ENCODE results near the gene OTX1. TPM values are rescaled to one million over a fixed set of nuclear protein-coding genes. Genes with fewer than 3 reads are reported as not detected.

The OTX1 gene
- polyA plus RNA-seq, 1 donor from 2014 or later: not detected

GRCh38 chr2:63066265-63066664 is 15.6 kb downstream of the OTX1 start:
- Histone ChIP-seq H3K9me3 (ENCODE audit: low read length) (no peaks in the 10 kb centered on the region), H3K27ac (ENCODE audit: low read length) (no peak overlapping the region), H3K27me3 (ENCODE audit: insufficient read depth, low read depth, low read length) (peaks cover 8% of the 10 kb centered on the region), H3K4me2 (ENCODE audit: low read length) (no peak overlapping the region), H3F3A (ENCODE audit: insufficient read depth, low read length, poor library complexity, severe bottlenecking) (no peaks in the 10 kb centered on the region), H3K36me3 (ENCODE audit: insufficient read depth, low read length) (no peaks in the 10 kb centered on the region), H3K4me3 (ENCODE audit: low read length) (no peak overlapping the region), H3K9ac (ENCODE audit: low read length) (no peak overlapping the region), H2AFZ (ENCODE audit: low read depth, low read length) (no peak overlapping the region), H3K9me2 (ENCODE audit: insufficient read depth, low read length) (no peaks in the 10 kb centered on the region), H4K20me1 (ENCODE audit: insufficient read depth) (no peaks in the 10 kb centered on the region), H3K79me2 (replicated peaks; ENCODE audit: insufficient read depth, low read length) (no peaks in the 10 kb centered on the region)
- TF ChIP-seq RAD21 (conservative IDR thresholded peaks at IDR 0.05) (no peak), REST (IDR thresholded peaks at IDR 0.05; ENCODE audit: borderline replicate concordance) (no peak), TAF1 (IDR thresholded peaks at IDR 0.05; ENCODE audit: low read depth) (no peak), SMC3 (conservative IDR thresholded peaks at IDR 0.05; ENCODE audit: poor library complexity) (no peak), EZH2 (IDR thresholded peaks at IDR 0.05; ENCODE audit: borderline replicate concordance, insufficient read depth, low read length, poor library complexity, severe bottlenecking) (no peak), POLR2AphosphoS5 (IDR thresholded peaks at IDR 0.05) (no peak), MXI1 (conservative IDR thresholded peaks at IDR 0.05; ENCODE audit: poor library complexity, severe bottlenecking) (no peak)

GRCh38 chr2:63066838-63067237 is 16.2 kb downstream of the OTX1 start:
- Histone ChIP-seq H3K79me2 (replicated peaks; ENCODE audit: insufficient read depth, low read length) (no peaks in the 10 kb centered on the region), H3K27me3 (ENCODE audit: insufficient read depth, low read depth, low read length) (peaks cover 2% of the 10 kb centered on the region), H3K4me2 (ENCODE audit: low read length) (no peak overlapping the region), H3K9ac (ENCODE audit: low read length) (no peak overlapping the region), H3K9me2 (ENCODE audit: insufficient read depth, low read length) (no peaks in the 10 kb centered on the region), H4K20me1 (ENCODE audit: insufficient read depth) (no peaks in the 10 kb centered on the region), H3K9me3 (ENCODE audit: low read length) (no peaks in the 10 kb centered on the region), H2AFZ (ENCODE audit: low read depth, low read length) (no peak overlapping the region), H3K27ac (ENCODE audit: low read length) (no peak overlapping the region), H3K4me3 (ENCODE audit: low read length) (no peak overlapping the region), H3F3A (ENCODE audit: insufficient read depth, low read length, poor library complexity, severe bottlenecking) (no peaks in the 10 kb centered on the region), H3K36me3 (ENCODE audit: insufficient read depth, low read length) (no peaks in the 10 kb centered on the region)
- TF ChIP-seq CTCF (IDR thresholded peaks at IDR 0.05; ENCODE audit: poor library complexity, severe bottlenecking): no peak
- TF ChIP-seq RAD21 (conservative IDR thresholded peaks at IDR 0.05): no peak
- TF ChIP-seq POLR2AphosphoS5 (IDR thresholded peaks at IDR 0.05): no peak
- TF ChIP-seq REST (IDR thresholded peaks at IDR 0.05; ENCODE audit: borderline replicate concordance): no peak
